Lower lobe of right lung (tissue), 2 donors: Measurements from ENCODE around the gene TMPO. TPM values are rescaled to one million over a fixed set of nuclear protein-coding genes. Genes with fewer than 3 reads are reported as not detected.

ENCODE experiments used
- ATAC-seq, 2 donors: fragments of 200-7000 bp; cut with Tn5 transposase; one replicate each; pipeline ENCODE4 v1.9.1; 2020 to 2022; ENCODE audit warnings: mild to moderate bottlenecking in 2 of 2, moderate library complexity in 2 of 2
- DNase-seq: peaks from one replicate; pipeline ENCODE4 v3.0.0-alpha.2; 2020
- H3K27ac ChIP-seq: fragments of 200-600 bp; one replicate; pipeline ENCODE4 v1.8.0; 2022
- H3K27me3 ChIP-seq: fragments of 200-600 bp; one replicate; pipeline ENCODE4 v1.8.0; 2022; ENCODE audit warnings: low read depth
- H3K36me3 ChIP-seq: fragments of 200-600 bp; one replicate; pipeline ENCODE4 v1.8.0; 2022; ENCODE audit warnings: mild to moderate bottlenecking
- H3K4me1 ChIP-seq: fragments of 200-600 bp; one replicate; pipeline ENCODE4 v1.8.0; 2022
- H3K4me3 ChIP-seq: fragments of 200-600 bp; one replicate; pipeline ENCODE4 v1.8.0; 2022; ENCODE audit warnings: mild to moderate bottlenecking
- H3K9me3 ChIP-seq: fragments of 200-600 bp; one replicate; pipeline ENCODE4 v1.8.0; 2022
- CTCF ChIP-seq: fragments of 200-600 bp; IDR thresholded peaks from one replicate; pipeline ENCODE4 v1.8.0; 2022; ENCODE audit warnings: antibody characterized with exemption, mild to moderate bottlenecking
- intact Hi-C: fragments of 100-400 bp; cut with DNase I; formaldehyde crosslinking; loops from one replicate; pipeline ENCODE4 v1.11.0; 2022
- total RNA-seq: library from RNA; stranded (reverse); fragmentation: NEBNext Ultra II Directional; extraction: Animal tissue kit (Norgen Biotek cat#: 25700); gene quantifications from one replicate; pipeline ENCODE4 v1.2.1, GENCODE V29; 2021
- donor health status: DM: no; HTN: yes; CAD: no; lungs with severe emphysema.

The TMPO gene
- total RNA-seq, 1 donor from 2014 or later: 61.7 TPM

GRCh38 chr12:98514982-98515286 is 456 bp upstream of the TMPO start:
- TF ChIP-seq CTCF: no peak
- intact Hi-C loops: loop anchor here (5.0 kb wide), 1 partner anchor 93 kb away; no protein-coding TSS in a partner anchor
- no peaks in the 10 kb centered on the region for H3K36me3 ChIP-seq
- H3K9me3 ChIP-seq: no peaks in the 10 kb centered on the region
- peaks cover 35% of the 10 kb centered on the region for H3K4me1 ChIP-seq
- H3K27ac ChIP-seq: peak overlapping the region; percentile 96
- no peaks in the 10 kb centered on the region for H3K27me3 ChIP-seq
- ATAC-seq (no peak), DNase-seq (no peak)
- H3K4me3 ChIP-seq: peak overlapping the region; percentile 98

DNA sequence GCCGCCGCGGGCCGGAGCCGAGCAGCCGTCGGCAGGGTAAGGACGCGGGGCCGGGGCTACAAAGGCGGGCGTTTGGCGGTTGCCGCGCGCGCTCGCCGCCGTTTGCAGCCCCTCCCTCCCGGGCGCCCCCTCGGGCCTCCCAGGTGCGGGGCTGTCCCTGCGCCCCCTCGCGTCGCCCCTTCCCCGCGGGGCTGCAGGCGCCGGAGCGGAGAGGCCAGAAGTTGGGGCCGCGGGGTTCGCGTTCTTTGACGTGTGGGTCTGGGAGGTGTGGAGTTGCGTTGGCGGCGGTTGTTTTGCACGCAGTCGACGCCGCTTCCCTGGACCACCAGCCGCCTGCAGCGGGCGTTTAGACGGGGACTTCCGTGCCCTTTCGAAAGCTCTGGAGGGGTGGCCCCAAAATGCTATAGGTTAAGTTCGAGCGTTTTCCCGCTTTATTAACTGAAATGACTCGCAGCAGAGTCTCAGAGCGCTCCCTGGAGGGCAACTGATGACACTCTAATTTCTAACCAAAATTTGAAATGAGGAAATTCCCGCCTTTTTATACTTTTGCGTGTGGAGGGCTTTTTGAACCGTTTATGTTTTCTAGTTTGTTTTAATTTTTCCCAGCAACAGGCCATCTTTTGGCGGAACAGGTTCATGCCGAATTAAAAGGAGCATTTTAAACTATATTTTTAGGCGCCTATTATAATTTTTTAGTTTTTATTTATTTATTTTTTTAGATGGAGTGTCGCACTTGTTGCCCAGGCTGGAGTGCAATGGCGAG is 902 bp downstream of the TMPO start:
- Histone ChIP-seq H3K36me3 (no peaks in the 10 kb centered on the region), H3K4me1 (peaks cover 46% of the 10 kb centered on the region), H3K27me3 (no peaks in the 10 kb centered on the region), H3K9me3 (no peaks in the 10 kb centered on the region), H3K27ac (peak overlapping the region; percentile 96), H3K4me3 (peak overlapping the region; percentile 98)
- TF ChIP-seq CTCF: peak; percentile 72
- peak; percentile 69 for DNase-seq
- peak; percentile 77 to 83 for ATAC-seq
- intact Hi-C loops: no loop called here

- intact Hi-C loops: no loop called here
- ATAC-seq (no peak), DNase-seq (no peak)
- H3K27ac ChIP-seq: no peak overlapping the region
- H3K9me3 ChIP-seq: no peaks in the 10 kb centered on the region
- peaks cover 54% of the 10 kb centered on the region for H3K4me1 ChIP-seq
- H3K36me3 ChIP-seq: peaks cover 8% of the 10 kb centered on the region
- no peak overlapping the region for H3K4me3 ChIP-seq
- no peaks in the 10 kb centered on the region for H3K27me3 ChIP-seq
- no peak for TF ChIP-seq CTCF
Measured at GRCh38 chr12:98519257-98519907, 4.0 kb downstream of the TMPO start.

GRCh38 chr12:98530068-98530467 is 14.7 kb downstream of the TMPO start:
- Histone ChIP-seq H3K9me3 (no peaks in the 10 kb centered on the region), H3K4me1 (no peaks in the 10 kb centered on the region), H3K27me3 (no peaks in the 10 kb centered on the region), H3K27ac (no peak overlapping the region), H3K36me3 (peaks cover 45% of the 10 kb centered on the region), H3K4me3 (no peak overlapping the region)
- DNase-seq: no peak
- intact Hi-C loops: no loop called here
- no peak for TF ChIP-seq CTCF
- no peak for ATAC-seq

- Histone ChIP-seq H3K9me3 (no peaks in the 10 kb centered on the region), H3K36me3 (peaks cover 63% of the 10 kb centered on the region), H3K4me3 (no peak overlapping the region), H3K27me3 (no peaks in the 10 kb centered on the region), H3K4me1 (no peaks in the 10 kb centered on the region), H3K27ac (no peak overlapping the region)
- no peak for DNase-seq
- TF ChIP-seq CTCF: peak; percentile 68
- ATAC-seq: peak; percentile 62 to 74
- intact Hi-C loops: no loop called here
Measured at GRCh38 chr12:98532687-98533304, 17.4 kb downstream of the TMPO start.
